ENCODE data around the gene SERPINA12. TPM values are rescaled to one million over a fixed set of nuclear protein-coding genes. Genes with fewer than 3 reads are reported as not detected.

Gene SERPINA12
- total RNA-seq, 1 experiment from 2014 or later, result not detected

DNA sequence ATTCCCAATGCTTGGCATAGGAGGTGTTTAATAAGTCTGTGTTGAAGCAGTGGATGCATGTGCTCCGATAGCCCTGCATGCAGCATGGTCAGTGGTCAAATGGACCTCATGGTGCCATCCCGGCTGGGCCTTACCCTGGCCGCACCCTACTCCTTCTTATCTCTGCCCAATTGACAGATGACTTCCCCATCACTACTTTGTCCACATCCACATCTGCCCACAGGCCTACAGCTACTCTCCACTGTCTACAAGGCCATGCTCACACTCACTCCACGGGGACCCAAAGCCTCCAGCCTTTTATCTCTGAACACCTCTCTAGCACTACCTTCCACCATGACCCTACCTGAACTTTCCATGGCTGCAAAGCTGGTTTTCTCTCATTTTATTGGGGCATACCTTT lies 68.1 kb downstream of the SERPINA12 start:
- no peak overlapping the region for H3K27ac Mint-ChIP-seq
- no peaks in the 10 kb centered on the region for H3K79me1 ChIP-seq (ENCODE audit: insufficient read depth, low read depth, low read length, poor library complexity, severe bottlenecking)
- H3K36me3 Mint-ChIP-seq (ENCODE audit: insufficient read depth in 1 of 3, low read depth in 3 of 3), result peaks cover 0 to 3% (median 0%) of the 10 kb centered on the region in 3 experiments; a peak in 1 of 7 replicates
- no peak overlapping the region for H4K91ac ChIP-seq (ENCODE audit: insufficient read length, low read depth, low read length)
- H3K4me2 ChIP-seq (ENCODE audit: insufficient read depth, insufficient read length, low read length), result no peak overlapping the region
- H4K8ac ChIP-seq (replicated peaks; ENCODE audit: insufficient read length, low read depth, low read length), result no peak overlapping the region
- no peaks in the 10 kb centered on the region for H3K79me2 ChIP-seq (ENCODE audit: insufficient read depth, low read length)
- no peak overlapping the region for H3K18ac ChIP-seq (ENCODE audit: insufficient read length, low read depth, low read length)
- no peak overlapping the region for H2BK5ac ChIP-seq (ENCODE audit: insufficient read length, low read length)
- H3K9me3 ChIP-seq (ENCODE audit: control insufficient read depth, low read depth, low read length), result peaks cover 3% of the 10 kb centered on the region
- H3K4me3 Mint-ChIP-seq, result no peak overlapping the region
- H3K27me3 ChIP-seq (ENCODE audit: insufficient read depth, low read length), result no peaks in the 10 kb centered on the region; the same call in 1 of the 2 replicates
- no peak overlapping the region for H2BK20ac ChIP-seq (ENCODE audit: low read depth, low read length, poor library complexity, severe bottlenecking)
- peaks cover 3% of the 10 kb centered on the region for H3K27me3 Mint-ChIP-seq (ENCODE audit: low read depth)
- H2AFZ ChIP-seq (ENCODE audit: low read length), result no peak overlapping the region
- H3K9ac ChIP-seq (ENCODE audit: extremely low read depth, insufficient read length, low read length), result no peak overlapping the region
- peaks cover 3 to 5% of the 10 kb centered on the region in 2 experiments; a peak in 4 of 5 replicates for H3K9me3 Mint-ChIP-seq
- no peak overlapping the region for H3K27ac ChIP-seq (ENCODE audit: insufficient read length, low read depth, low read length)
- H2AK5ac ChIP-seq (ENCODE audit: insufficient read length, low read length), result no peak overlapping the region
- H3K23me2 ChIP-seq (ENCODE audit: insufficient read length, low read depth, low read length, poor library complexity, severe bottlenecking), result no peaks in the 10 kb centered on the region
- H3K56ac ChIP-seq (ENCODE audit: insufficient read length, low read depth, low read length), result no peak overlapping the region
- H2BK120ac ChIP-seq (ENCODE audit: low read depth, low read length, poor library complexity, severe bottlenecking), result no peak overlapping the region
- H3K14ac ChIP-seq (ENCODE audit: insufficient read depth, low read length), result no peak overlapping the region; the same call in 1 of the 2 replicates
- no peak overlapping the region for H3K4ac ChIP-seq (ENCODE audit: low read depth, low read length)
- no peak overlapping the region for H2BK12ac ChIP-seq (ENCODE audit: insufficient read length, low read depth, low read length)
- no peak overlapping the region for H4K5ac ChIP-seq (ENCODE audit: insufficient read length, low read depth, low read length)
- no peak overlapping the region for H3T11ph ChIP-seq (ENCODE audit: low read length)
- DNase-seq, result no peak
- H2BK15ac ChIP-seq (ENCODE audit: low read depth, low read length), result no peak overlapping the region
- no CpG with 5 or more reads among the region's 4 CpGs for WGBS (ENCODE audit: extremely low coverage, insufficient read length, low lambda C conversion rate)
- TF ChIP-seq, protein P1, sequence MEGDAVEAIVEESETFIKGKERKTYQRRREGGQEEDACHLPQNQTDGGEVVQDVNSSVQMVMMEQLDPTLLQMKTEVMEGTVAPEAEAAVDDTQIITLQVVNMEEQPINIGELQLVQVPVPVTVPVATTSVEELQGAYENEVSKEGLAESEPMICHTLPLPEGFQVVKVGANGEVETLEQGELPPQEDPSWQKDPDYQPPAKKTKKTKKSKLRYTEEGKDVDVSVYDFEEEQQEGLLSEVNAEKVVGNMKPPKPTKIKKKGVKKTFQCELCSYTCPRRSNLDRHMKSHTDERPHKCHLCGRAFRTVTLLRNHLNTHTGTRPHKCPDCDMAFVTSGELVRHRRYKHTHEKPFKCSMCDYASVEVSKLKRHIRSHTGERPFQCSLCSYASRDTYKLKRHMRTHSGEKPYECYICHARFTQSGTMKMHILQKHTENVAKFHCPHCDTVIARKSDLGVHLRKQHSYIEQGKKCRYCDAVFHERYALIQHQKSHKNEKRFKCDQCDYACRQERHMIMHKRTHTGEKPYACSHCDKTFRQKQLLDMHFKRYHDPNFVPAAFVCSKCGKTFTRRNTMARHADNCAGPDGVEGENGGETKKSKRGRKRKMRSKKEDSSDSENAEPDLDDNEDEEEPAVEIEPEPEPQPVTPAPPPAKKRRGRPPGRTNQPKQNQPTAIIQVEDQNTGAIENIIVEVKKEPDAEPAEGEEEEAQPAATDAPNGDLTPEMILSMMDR (conservative IDR thresholded peaks at IDR 0.05), result no peak
- no peaks in the 10 kb centered on the region for H4K20me1 ChIP-seq (ENCODE audit: control insufficient read depth, insufficient read depth, insufficient read length)
- no peak overlapping the region for H3K23ac ChIP-seq (ENCODE audit: insufficient read length, low read depth, low read length)
- no peaks in the 10 kb centered on the region for H3K4me1 ChIP-seq (ENCODE audit: insufficient read depth, low read length)
- H3K4me1 Mint-ChIP-seq, result no peaks in the 10 kb centered on the region

Data from H9 (cell line).